GM19193 (cell line): Measurements from ENCODE around the gene EPB41L1.

Source experiments
- POLR2A ChIP-seq: IDR thresholded peaks from 4 replicates; pipeline ENCODE4 v1.6.1; 2011; ENCODE audit not compliant: insufficient read depth, insufficient read length; ENCODE audit errors: extremely low read depth

EPB41L1 gene

DNA sequence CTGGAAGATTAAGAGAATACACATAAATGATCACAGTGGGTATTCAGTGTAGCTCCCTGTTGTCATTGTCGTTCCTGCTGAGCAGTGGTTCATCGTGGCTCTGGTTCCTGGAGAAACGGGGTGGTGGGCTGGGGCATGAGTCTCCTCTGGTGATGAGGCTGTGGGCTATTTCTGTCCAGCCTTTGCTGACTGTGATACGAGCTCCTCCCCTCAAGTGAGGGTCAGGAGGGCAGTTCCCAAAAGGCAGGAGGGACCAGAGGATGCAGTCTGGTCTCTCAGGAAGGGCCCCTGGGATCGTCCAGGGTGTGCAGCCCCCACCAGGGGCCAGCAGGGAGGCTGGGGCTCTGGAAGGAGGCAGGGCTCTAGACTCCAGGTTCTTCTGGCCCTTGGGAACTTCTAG, 120.5 kb downstream of the EPB41L1 start:
- no peak for TF ChIP-seq POLR2A

DNA sequence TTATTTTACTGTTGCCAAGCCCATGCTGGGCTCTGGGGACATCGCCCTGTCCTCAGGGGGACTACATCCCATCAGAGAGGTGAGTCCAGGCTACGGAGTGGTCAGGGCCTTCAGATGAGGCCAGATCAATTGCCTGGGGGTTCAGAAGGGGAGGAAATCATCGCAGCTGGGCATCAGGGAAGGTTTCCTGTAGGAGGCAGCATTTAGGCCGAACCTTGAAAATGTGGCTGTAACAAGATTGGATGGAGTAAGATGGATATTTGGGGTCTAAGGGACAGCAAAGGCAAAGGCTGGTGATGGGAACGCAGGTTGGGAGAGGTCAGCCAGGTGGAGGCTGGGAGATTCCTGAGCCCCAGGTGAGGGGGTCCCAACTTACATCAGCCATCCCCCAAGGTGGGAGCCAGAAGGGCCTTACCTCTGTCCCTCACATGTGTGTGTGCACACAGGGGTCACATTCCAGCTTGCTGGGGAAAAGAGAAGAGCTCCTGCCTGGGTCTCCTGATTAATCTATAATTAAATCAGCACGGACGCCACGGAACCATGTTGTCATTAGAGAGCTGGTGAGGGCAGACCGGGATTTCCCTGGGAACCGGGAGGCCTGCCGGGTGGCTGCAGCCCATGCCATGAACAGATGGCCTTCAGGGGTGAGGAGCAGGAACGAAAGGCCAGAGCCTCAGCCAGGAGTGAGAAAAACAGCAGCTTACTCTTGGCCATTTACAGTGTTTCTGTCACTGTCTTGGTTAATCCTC, 121.1 kb downstream of the EPB41L1 start:
- no peak for TF ChIP-seq POLR2A

DNA sequence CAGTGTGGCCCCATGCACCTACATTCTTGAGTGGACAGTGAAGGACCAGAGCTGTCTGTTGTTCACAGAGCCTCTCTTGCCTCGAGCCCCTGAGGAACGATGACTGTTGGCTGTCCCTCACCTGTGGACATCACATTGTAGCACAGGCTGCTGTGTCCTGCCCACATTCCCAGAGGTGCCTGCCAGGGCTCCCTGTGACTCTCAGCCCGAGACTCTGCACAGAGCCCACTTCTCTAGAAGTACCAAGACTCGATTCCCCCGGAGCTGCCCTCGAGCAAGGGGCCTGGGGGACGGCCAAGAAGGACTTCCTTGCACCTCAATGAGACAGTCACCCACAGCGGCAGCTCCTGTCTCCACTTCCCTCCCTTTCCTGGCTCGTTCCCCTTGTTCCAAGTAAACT, 123.0 kb downstream of the EPB41L1 start:
- TF ChIP-seq POLR2A, result no peak

DNA sequence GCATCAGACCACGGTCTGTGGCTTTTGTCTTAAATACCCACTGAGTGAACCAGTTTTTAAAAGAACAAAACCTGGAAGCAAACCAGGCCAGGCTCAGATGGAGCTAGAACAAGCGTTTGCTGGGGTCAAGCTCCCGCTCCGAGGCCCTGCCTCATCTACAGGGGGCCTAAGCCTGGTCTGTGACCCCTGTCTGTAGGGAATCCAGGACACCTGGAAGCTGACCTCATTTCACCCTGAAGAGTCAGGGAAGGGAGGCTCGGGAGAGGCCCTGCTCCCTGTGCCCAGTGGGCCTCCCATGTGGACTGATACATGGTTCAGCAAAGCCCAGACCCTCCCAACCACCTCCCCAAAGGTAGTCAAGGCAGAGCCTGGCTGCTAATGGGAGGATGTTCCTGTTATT, 124.8 kb downstream of the EPB41L1 start:
- TF ChIP-seq POLR2A, result no peak

DNA sequence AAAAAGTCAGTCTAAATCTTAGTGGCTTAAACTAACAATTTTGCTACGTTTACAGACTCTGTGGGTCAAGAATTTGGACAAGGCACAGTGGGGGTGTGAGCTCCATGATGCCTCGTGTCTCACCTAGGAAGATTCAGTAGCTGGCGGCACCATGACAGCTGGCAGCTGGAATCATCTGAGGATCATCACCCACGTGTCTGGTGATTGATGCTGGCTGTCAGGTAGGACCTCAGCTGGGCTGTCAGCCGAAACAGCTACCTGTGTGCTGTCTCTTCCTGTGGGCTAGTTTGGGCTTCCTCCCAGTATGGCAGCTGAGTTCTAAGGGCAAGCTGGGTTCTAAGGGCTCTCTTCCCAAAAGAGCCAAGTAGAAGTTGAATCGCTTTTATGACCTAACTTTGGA, 125.2 kb downstream of the EPB41L1 start:
- TF ChIP-seq POLR2A, result no peak

DNA sequence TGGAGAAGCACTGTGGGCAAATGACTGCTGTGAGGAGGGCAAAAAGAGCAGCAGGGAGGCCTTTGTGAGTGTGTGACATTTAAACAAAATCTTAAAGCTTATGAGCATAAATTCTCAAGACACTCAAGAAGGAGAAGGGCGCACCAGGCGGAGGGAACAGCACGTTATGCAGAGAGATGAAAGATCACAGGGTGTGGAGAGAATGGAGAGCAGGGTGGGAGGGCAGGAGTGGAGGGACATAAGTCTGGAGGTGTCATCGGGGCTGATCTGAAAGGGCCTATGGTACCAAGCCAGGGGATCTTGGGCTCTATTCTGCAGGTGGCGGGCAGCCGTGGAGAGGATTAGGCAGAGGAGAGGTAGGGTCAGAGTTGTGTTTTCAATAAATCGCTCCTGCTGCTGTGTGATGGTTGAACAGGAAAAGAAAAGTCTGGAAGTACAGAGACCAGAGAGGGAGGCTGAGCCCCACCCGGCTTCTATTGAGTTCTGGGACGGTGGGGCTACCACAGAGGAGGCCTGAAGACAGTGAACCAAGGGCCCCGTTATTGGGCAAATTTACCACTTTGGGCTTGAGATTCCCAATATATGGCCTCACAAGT, 127.3 kb downstream of the EPB41L1 start:
- TF ChIP-seq POLR2A, result no peak
